Smooth muscle cell (in vitro differentiated cells): ENCODE data around the gene PDSS2. TPM values are rescaled to one million over a fixed set of nuclear protein-coding genes. Genes with fewer than 3 reads are reported as not detected.

ENCODE experiments used
- DNase-seq: peaks from one replicate; lab custom pipeline; 2025; ENCODE audit not compliant: unreplicated experiment; lab: John Stamatoyannopoulos, UW
- H2AFZ ChIP-seq: fragments of 200-600 bp; sonication (generic); 2 replicates; pipeline ENCODE4 v1.6.0; 2016; ENCODE audit warnings: antibody characterized with exemption, low read depth, mild to moderate bottlenecking
- H3F3A ChIP-seq: fragments of 200-600 bp; sonication (generic); 2 replicates; pipeline ENCODE4 v1.6.0; 2017; ENCODE audit warnings: antibody characterized with exemption, low read depth
- H3K27ac ChIP-seq: fragments of 200-600 bp; sonication (generic); 2 replicates; pipeline ENCODE4 v1.5.1; 2016; ENCODE audit warnings: low read depth, mild to moderate bottlenecking
- H3K27me3 ChIP-seq: fragments of 200-600 bp; sonication (generic); 2 replicates; pipeline ENCODE4 v1.6.1; 2016; ENCODE audit warnings: low read depth, mild to moderate bottlenecking
- H3K36me3 ChIP-seq: fragments of 200-600 bp; sonication (generic); 2 replicates; pipeline ENCODE4 v1.5.1; 2016; ENCODE audit warnings: low read depth
- H3K4me1 ChIP-seq: fragments of 200-600 bp; sonication (generic); 2 replicates; pipeline ENCODE4 v1.5.1; 2016; ENCODE audit warnings: low read depth
- H3K4me2 ChIP-seq: fragments of 200-600 bp; sonication (generic); 2 replicates; pipeline ENCODE4 v1.6.0; 2016; ENCODE audit warnings: mild to moderate bottlenecking
- H3K4me3 ChIP-seq: fragments of 200-600 bp; sonication (generic); 2 replicates; pipeline ENCODE4 v1.5.1; 2016; ENCODE audit warnings: mild to moderate bottlenecking
- H3K79me2 ChIP-seq: fragments of 200-600 bp; sonication (generic); 2 replicates; pipeline ENCODE4 v1.6.0; 2016; ENCODE audit warnings: low read depth, mild to moderate bottlenecking
- H3K9ac ChIP-seq: fragments of 200-600 bp; sonication (generic); 2 replicates; pipeline ENCODE4 v1.6.0; 2016; ENCODE audit warnings: low read depth
- H3K9me3 ChIP-seq: fragments of 200-600 bp; sonication (generic); replicated peaks from 2 replicates; pipeline ENCODE4 v1.5.1; 2016; ENCODE audit warnings: low read depth
- H4K20me1 ChIP-seq: fragments of 200-600 bp; sonication (generic); 2 replicates; pipeline ENCODE4 v1.6.0; 2016; ENCODE audit warnings: low read depth
- WGBS: methylation state at CpG from one replicate; pipeline ENCODE4 v1.1.7; 2016; ENCODE audit warnings: low lambda C conversion rate; 5-methylcytosine and 5-hydroxymethylcytosine counted together
- polyA plus RNA-seq: library from polyadenylated mRNA; unstranded; fragments of >200 nt; fragmentation: Nextera tagmentation; extraction: Ambion mirVana; gene quantifications from 2 replicates; pipeline ENCODE4 v1.2.1, GENCODE V29; 2016
- total RNA-seq: library from RNA; depleted of rRNA; stranded (reverse); fragments of >200 nt; gene quantifications from 2 replicates; pipeline ENCODE4 v1.2.3, GENCODE V29; 2014
- TF ChIP-seq, protein P1 (sequence below): fragments of 200-600 bp; sonication (generic); IDR thresholded peaks from 2 replicates; pipeline ENCODE4 v1.5.1; 2017; ENCODE audit warnings: borderline replicate concordance, mild to moderate bottlenecking, antibody characterized with exemption; ENCODE audit not compliant: insufficient read depth, poor library complexity, severe bottlenecking

The PDSS2 gene
- total and polyA plus RNA-seq, 2 experiments from 2014 or later, result 12.8 to 15.5 TPM

DNA sequence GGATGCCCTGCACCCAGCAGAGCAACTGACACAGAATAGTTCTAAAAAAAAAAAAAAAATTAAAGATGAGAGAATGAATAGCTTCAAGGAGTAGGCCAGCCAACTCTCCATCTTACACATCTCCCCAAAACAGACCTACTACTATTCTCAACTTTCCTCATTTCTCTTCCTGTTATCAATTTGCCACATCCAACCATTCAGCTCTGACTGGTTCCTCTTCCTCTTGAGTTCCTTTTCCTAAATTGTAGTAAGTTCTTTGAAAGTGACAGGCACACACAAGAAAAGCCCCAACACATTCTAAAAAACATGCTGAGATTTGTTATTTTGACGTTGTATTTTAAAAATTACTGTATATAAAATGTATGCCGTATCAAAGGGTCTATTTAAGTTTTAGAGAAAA lies 117.2 kb downstream of the PDSS2 start:
- H3K9ac ChIP-seq, result no peak overlapping the region
- WGBS, result 94% methylated on average over 2 of the region's 2 CpGs
- H4K20me1 ChIP-seq, result no peaks in the 10 kb centered on the region
- no peaks in the 10 kb centered on the region for H3K79me2 ChIP-seq
- no peaks in the 10 kb centered on the region for H3K36me3 ChIP-seq
- TF ChIP-seq, protein P1, sequence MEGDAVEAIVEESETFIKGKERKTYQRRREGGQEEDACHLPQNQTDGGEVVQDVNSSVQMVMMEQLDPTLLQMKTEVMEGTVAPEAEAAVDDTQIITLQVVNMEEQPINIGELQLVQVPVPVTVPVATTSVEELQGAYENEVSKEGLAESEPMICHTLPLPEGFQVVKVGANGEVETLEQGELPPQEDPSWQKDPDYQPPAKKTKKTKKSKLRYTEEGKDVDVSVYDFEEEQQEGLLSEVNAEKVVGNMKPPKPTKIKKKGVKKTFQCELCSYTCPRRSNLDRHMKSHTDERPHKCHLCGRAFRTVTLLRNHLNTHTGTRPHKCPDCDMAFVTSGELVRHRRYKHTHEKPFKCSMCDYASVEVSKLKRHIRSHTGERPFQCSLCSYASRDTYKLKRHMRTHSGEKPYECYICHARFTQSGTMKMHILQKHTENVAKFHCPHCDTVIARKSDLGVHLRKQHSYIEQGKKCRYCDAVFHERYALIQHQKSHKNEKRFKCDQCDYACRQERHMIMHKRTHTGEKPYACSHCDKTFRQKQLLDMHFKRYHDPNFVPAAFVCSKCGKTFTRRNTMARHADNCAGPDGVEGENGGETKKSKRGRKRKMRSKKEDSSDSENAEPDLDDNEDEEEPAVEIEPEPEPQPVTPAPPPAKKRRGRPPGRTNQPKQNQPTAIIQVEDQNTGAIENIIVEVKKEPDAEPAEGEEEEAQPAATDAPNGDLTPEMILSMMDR, result no peak
- no peak for DNase-seq
- H3K9me3 ChIP-seq, result no peaks in the 10 kb centered on the region
- no peak overlapping the region for H3K27ac ChIP-seq
- H3F3A ChIP-seq, result no peaks in the 10 kb centered on the region
- no peaks in the 10 kb centered on the region for H3K27me3 ChIP-seq
- no peaks in the 10 kb centered on the region for H3K4me1 ChIP-seq
- no peak overlapping the region for H3K4me2 ChIP-seq
- no peak overlapping the region for H3K4me3 ChIP-seq
- no peak overlapping the region for H2AFZ ChIP-seq

DNA sequence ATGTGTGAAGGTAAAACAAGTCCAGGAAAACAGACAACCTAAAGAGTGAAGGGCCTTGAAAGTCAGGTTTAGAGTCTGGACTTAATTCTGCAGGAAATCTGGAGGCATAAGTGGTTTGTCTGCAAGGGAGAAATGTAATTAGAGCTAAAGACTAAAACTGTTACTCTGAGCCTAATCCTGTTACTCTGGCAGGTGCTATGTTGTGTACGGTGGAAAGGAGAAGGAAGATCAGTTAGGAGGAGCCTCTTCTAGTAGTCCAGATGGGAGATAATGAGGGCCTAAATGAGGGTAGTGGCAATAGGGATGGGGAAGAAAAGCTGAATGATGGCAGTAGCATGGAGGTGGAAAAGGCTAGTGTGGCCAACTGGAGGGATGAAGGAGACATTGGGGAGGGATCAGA lies 118.5 kb downstream of the PDSS2 start:
- no peaks in the 10 kb centered on the region for H3K9me3 ChIP-seq
- no peaks in the 10 kb centered on the region for H3K79me2 ChIP-seq
- WGBS, result 100% methylated on average over 1 of the region's 1 CpG
- TF ChIP-seq, protein P1, result no peak
- no peak overlapping the region for H3K9ac ChIP-seq
- H3K4me2 ChIP-seq, result no peak overlapping the region
- no peaks in the 10 kb centered on the region for H3K36me3 ChIP-seq
- H2AFZ ChIP-seq, result no peak overlapping the region
- H3K27me3 ChIP-seq, result no peaks in the 10 kb centered on the region
- H3K4me3 ChIP-seq, result no peak overlapping the region
- no peaks in the 10 kb centered on the region for H3F3A ChIP-seq
- DNase-seq, result no peak
- no peaks in the 10 kb centered on the region for H3K4me1 ChIP-seq
- no peaks in the 10 kb centered on the region for H4K20me1 ChIP-seq
- no peak overlapping the region for H3K27ac ChIP-seq

DNA sequence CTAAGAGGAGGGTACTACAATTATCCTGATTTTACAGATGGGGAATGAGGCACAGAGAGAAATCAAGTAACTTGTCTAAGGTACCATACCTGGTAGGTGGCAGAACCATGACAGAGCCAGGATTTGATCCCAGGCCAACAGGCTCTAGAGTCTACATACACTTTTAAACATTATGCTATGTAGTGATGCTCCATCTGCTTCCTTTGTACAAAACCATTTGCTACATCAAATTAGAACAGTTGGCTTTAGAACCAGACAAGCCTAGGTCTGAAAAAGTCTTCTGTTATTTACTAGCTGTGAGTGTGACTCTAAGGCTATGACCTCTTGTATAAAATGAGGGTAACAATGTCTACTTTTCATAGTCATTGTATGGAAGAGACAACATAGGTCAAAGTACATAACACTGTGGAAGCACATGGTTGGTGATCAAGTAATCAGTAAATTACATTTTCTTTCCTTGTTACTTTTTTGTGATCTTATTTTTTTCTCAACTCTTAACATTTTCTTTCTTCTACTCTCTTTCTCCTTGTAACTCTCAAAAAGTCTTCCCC lies 122.1 kb downstream of the PDSS2 start:
- no peaks in the 10 kb centered on the region for H3K9me3 ChIP-seq
- TF ChIP-seq, protein P1, result no peak
- H3K9ac ChIP-seq, result no peak overlapping the region
- no peak overlapping the region for H3K27ac ChIP-seq
- no peak for DNase-seq
- no peaks in the 10 kb centered on the region for H3K36me3 ChIP-seq
- no peak overlapping the region for H3K4me3 ChIP-seq
- H3K4me1 ChIP-seq, result no peaks in the 10 kb centered on the region
- no peaks in the 10 kb centered on the region for H3K79me2 ChIP-seq
- H2AFZ ChIP-seq, result no peak overlapping the region
- no peaks in the 10 kb centered on the region for H3K27me3 ChIP-seq
- no peak overlapping the region for H3K4me2 ChIP-seq
- H4K20me1 ChIP-seq, result no peaks in the 10 kb centered on the region
- H3F3A ChIP-seq, result no peaks in the 10 kb centered on the region

DNA sequence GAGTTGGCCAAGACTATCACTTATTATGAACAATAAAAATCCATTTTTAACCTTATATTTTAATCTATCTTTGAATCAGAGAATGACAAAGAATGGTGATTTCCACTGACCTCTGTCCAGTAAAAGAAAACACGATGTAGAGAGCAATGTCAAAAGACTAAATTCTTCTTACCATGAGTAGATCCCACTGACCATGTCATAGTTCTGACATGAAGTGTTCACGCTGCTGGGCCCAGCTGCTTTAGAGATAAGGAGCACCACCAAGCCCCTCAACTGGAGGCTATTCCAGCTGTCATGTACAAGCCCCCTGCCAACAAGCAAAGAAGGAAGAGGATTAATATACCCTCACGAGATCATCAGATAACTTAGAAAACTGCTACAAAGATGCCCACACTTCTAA lies 125.3 kb downstream of the PDSS2 start:
- Histone ChIP-seq H3K36me3 (no peaks in the 10 kb centered on the region), H3K9ac (no peak overlapping the region), H2AFZ (no peak overlapping the region), H3K4me1 (no peaks in the 10 kb centered on the region), H3K79me2 (no peaks in the 10 kb centered on the region), H3F3A (no peaks in the 10 kb centered on the region), H4K20me1 (peaks cover 5% of the 10 kb centered on the region), H3K9me3 (no peaks in the 10 kb centered on the region), H3K4me3 (no peak overlapping the region), H3K4me2 (no peak overlapping the region), H3K27me3 (no peaks in the 10 kb centered on the region), H3K27ac (no peak overlapping the region)
- 81% methylated on average over 3 of the region's 3 CpGs for WGBS
- no peak for DNase-seq
- TF ChIP-seq, protein P1, result no peak
